HL-60/S4 treated with phorbol 12-myristate 13-acetate at 8.2 ng/mL for 4 days and 3 days (cell line): ENCODE measurements around the gene MOB1A.
"Not testable (repeated sequence)": the region's sequence is repeated elsewhere in the genome, so short reads cannot be mapped to it uniquely, and the experiment has no call there.

Experiments used
- in situ Hi-C: fragments of 300-500 bp; cut with MboI; formaldehyde crosslinking; loops from 2 replicates; pipeline ENCODE4 v1.15.0; 2022; ENCODE audit warnings: low sequenced_read_pairs

Gene MOB1A

DNA sequence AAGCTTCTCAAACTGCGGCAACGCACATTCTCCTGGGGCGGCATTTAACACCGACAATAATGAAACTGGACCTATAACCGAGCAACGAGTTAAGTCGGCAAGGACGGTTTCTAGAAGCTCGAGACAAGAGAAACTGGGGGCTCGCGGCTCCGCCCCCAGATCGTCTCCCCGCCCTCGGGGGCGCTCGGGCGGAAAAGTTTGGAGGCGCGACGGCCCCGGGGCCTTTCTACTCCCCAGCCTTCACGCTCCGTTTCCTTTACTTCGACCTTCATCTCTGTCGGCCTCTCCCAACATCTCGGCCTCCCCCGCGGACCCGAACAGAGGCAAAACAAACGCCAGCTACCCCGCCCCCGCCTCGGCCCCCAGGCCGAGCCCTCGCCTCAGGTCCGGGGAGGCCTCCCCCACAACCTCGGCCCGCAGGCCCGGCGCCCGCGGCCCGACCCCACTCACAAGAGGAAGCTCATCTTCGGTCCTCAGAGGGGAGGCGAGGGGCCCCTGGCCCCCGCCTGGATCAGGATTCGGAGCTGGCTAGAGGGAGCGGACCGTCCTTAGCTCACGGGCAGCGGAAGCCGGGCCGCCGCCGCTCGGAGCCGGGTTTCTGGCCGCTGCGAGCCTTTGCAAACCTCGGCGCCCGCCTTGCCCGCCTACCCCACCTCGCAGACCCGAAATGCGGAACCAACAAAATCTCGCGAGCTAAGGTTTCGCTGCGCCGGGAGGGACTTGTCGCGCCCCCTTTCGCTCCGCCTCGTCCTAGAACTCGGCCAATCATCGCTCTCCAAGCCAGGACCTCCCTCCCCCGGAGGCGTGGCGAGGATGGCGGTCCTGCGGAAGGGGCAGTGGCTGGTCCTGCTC, at the start of gene MOB1A:
TSS of gene MOB1A (minus strand) at position 669 of the 852 bp plus-strand sequence. CDS start at position 464, 205 bp downstream.
- in situ Hi-C loops = no loop called here

DNA sequence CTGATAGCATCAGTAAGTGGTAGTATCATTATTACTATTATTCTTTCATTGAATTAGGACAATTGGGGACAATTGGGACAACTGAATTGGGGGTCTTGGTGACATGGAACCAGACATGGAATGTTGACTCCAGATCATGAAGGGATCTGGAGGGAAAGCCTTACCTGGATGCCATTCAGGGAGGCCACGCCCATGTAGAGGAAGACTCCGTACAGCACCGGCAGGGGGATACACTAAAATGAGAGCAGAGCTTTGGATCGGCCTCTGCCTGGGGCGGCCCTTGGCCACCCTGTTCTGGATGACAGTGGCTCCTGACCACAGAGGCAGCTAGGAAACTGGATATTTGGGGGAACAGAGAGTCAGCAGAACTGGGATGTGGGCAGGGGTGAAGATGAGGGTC, 49.0 kb upstream of the MOB1A start:
- in situ Hi-C loops = no loop called here

DNA sequence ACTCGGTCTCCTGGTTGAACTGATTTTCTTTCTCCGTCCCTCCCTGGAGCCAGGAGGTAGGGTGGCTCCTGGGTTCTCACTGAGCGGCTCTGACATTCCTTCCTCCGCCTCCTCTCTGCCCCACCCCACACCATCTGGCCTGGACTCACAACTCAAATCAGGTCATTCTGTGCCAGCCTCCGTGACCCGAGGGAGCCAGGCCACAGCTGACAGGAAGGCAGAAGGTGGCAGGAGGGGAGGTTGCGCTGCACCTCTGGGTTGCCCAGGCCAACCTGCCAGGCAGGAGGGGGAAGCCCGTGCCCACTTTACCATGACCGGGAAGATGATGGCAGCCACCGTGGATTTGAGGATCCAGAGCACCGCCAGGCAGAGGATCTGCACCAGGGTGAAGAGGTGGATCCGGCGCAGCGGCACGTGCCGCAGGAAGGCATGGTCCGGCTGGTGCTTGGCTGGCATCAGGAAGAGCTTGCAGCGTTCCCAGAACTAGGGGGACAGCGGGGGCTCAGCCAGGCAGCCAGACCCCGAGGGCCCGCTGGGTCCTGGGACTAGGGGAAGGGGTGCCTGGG, 48.1 kb upstream of the MOB1A start:
- in situ Hi-C loops = no loop called here

DNA sequence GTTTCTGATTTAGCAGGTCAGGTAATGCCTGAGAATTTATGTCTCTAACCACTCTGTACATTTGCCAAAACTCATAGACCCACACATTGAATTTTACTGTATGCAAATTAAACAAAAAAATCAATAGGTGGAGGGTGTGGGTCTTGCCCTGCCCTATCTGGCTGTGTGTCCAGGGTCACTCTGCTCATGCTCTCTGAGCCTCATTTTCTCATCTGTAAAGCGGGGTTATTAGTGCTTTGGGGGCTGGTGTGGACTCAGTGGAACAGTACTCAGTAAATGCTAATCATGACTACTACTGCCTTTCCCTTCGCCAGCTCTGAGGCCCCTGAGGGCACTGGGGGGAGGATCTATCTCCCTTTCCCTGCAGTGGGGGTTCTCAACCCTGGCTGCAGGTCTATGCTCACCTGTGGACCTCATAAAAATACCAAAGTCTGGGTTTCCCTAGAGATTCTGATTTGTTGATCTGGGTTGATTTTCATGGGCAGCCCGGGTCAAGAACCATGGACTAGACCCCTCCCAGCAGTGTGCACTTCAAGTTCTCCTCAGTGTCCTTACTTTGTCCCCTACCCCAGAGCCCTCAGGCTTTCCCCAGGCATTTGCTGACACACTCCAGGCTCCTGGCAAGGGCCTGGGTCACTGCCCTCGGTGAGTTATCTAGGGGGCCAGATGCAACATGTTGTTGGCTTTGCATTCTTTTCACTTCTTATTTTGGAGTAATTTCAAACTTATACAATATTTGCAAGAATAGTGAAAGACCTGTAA, 47.2 kb upstream of the MOB1A start:
- in situ Hi-C loops = no loop called here

DNA sequence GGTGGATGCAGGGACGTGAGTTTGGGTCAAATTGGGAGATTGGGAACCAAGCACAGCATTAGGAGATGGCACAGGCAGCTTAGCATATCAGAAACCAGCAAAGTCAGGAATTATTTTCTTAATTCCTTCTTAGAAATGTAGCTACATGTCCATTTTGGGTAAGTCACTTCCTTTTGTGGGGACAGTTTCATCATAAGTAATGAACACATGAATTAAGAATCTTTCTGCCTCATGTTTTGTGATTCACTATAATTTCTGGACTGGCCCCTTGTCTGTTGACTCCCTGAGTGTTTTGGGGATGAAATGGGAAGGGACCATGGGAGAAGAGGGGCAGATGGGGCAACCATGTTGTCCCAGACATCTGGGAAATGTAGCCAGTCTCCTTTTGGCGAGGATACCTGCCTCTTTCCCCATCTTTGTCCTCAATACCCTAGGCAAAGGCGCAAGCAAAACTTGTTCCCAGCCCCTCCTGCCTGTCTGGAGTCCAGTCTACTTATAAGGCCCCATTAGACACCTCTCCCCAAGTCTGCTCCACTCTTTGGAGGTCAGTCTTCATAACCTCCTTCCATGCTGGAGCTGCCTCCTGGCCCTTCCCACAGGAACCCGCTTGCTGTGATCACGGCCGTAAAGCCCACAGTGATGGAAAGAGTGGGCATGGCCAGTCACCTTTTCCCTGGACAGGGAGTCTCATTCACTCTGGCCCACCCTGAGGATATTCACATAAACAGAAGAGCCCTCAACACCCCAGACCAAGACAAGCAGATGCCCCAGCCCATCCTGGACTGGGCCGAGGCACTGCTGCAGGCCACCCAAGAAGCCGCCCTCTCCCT, 45.5 kb upstream of the MOB1A start:
- in situ Hi-C loops = no loop called here

DNA sequence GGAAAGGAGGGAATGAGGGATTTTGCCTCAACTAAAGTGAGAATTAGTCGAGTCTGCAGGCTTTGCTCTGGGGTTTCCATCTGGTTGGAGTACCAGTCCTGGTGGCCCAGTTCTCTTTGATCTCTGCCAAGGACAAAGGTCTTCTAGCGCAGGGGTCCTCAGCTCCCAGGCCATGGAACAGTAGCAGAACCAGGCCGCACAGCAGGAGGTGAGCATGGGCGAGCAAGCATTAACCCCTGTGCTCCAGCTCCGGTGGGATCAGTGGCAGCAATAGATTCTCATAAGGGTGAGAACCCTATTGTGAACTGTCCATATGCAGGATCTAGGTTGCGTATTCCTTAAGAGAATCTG, 43.6 kb upstream of the MOB1A start:
- in situ Hi-C loops = no loop called here

DNA sequence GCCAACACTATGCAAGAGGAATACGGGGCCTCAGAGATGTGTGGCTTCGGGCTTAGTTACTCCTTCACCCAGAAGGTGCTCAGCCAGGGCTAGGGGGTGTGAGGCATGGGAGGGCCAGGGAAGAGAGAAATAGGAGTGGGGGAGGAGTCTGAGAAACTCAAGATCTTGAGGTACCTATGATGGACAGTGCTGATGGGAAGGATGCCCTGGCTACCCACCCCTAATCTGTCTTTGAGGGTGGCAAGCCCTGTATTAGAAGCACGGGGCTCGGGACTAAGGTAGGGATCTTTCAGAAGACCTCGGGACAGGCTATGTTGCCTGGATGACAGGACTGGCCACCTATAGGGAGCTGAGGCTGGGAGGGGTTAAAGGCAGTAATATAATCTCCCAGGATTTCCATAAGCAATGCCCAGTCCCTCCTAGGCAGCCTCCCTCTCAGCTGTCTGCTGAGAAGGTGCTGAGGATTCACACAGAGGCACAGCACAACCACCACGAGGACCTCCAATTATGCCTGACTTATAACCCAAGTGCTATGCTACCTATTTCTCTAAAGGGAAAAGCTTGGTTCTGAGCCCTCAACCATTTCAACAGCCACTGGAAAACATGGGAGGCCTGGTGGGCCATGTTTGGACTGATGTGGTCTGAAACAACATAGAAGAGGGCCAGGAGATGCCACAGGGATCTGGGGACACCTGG, 43.1 kb upstream of the MOB1A start:
- in situ Hi-C loops = no loop called here

DNA sequence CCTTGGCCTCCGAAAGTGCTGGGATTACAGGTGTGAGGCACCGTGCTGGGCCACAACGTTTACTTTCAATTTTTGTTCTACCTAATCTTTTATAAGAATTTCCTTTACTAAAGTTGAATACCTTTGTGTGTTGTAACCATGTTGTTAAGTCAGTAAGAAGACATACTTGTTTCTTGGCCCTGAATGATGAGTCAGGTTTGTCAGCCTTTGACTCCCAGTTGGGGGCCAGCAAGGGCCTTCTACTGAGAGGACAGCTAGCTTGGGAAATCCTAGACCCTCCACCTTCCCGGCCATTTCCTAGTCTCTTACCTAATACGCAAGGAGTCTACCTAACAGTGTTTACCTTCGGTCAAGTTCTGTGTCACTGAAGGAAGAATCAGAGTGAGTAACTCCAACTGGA, 42.4 kb upstream of the MOB1A start:
- in situ Hi-C loops = no loop called here

DNA sequence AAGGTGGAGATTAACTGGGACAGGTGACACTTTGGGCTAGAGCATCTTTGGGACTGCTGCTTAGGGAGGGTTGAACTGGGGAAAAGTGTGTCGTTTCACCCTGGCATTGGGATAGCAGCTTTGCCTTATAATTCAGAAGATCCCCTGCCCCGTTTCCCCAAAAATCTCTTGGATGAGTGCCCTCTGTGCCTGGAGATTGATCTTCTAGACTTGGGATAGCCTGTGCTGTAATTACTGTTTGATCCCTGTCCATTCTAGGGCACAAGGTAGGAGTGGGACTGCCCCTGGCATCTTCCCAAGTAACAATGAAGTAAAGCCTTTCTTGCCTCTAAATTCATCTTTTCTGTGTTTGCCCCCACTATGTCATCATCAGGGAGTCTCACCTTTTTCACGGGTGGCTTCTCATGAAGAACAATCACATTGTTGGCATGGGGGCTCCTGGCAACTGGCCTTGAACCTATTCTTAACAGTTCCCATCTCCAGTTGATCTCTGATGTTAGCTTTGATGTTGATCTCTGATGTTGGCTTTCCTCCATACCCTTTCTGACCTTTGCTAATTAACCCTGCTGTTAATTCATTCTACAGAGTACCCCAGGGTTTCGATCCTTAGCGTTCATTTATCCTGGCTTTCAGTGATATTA, 41.3 kb upstream of the MOB1A start:
- in situ Hi-C loops = no loop called here

DNA sequence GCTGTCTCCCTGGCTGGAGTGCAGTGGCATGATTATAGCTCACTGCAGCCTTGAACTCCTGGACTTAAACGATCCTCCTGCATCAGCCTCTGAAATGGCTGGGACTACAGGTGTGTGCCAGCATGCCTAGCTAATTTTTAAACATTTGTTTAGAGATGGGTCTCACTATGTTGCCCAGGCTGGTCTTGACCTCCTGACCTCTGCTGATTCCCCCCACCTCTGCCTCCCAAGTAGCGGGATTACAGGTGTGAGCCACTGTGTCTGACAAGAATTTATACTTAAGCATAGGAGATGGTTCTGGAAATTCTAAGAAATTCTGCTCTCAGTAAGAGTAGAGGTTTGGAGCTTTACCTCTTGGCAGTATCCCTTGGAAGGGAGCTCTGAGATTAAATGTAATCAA, 38.0 kb upstream of the MOB1A start:
- in situ Hi-C loops = no loop called here

DNA sequence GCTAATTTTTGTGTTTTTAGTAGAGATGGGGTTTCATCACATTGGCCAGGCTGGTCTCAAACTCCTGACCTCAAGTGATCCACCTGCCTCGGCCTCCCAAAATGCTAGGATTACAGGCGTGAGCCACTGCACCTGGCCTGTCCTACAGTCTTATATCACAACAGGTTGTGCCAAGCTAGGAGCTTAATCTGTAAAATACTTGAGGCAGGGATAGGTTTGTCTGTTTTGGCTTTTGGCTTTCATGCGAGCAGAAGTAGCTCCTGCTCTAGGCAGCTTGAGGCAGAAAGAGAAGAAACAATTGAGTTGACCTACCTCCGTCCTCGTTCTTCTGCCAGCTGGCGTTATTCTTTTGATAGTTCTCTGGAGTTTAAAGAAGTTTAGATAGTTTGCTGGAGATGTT, 37.1 kb upstream of the MOB1A start:
- in situ Hi-C loops = not testable (repeated sequence)

DNA sequence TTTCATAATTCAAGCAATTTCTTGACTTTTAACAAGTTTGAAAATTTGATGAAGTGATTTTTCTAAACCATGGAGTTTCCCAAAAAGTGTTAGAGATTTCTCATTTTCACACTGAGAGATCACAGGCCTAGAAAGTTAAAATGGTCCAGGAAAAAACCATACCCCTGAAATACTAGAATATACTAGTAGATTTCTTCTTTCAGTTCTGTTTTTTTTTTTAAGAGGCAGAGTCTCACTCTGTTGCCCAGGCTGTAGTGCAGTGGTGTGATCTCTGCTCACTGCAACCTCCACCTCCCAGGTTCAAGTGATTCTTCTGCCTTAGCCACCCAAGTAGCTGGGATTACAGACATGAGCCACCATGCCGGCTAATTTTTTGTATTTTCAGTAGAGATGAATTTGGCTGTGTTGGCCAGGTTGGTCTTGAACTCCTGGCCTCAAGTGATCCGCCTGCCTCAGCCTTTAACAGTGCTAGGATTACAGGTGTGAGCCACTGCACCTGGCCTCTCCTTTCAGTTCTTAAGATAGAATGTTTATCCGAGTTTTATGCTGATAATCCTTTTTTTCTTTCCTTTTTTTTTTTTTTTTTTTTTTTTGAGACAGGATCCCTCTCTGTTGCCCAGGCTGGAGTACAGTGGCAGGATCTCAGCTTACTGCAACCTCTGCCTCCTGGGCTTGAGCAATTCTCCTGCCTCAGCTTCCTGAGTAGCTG, 34.2 kb upstream of the MOB1A start:
- in situ Hi-C loops = no loop called here

DNA sequence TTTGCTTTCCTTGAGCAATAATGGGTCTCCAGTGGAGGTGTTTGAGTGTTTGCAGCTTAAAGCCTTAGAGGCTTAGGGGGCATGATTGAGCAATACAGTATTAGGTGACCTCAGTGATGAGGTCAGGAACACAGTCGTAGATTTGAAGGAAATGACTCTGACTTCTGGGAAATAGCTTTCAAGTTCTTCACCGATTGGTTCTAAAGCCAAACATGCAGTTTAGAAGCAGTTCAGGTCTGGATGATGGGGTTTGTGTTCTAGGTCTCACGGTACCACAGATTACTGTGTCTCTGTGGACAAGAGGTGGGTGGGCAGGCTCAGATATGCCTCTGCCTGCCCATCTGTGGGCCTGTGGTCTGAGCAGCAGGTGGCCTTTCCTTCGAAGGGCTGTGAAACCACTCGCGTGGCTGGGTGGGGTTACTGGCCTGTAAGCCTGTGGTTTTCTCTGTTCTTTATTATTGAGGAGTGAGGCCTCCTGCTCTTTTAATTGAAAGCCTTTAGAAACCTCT, 27.6 kb upstream of the MOB1A start:
- in situ Hi-C loops = no loop called here

DNA sequence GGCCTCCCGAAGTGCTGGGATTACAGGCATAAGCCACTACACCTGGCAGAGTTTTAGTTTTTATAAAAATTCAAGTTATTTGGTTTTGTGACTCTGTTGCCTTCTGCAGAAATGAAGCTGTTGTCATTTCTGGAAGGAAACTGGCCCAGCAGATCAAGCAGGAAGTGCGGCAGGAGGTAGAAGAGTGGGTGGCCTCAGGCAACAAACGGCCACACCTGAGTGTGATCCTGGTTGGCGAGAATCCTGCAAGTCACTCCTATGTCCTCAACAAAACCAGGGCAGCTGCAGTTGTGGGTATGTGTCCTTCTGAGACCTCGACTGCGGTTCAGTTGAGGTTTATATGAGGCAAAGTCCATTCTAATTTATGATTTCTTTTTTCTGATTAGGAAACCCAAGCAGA, 26.9 kb upstream of the MOB1A start:
- in situ Hi-C loops = no loop called here

DNA sequence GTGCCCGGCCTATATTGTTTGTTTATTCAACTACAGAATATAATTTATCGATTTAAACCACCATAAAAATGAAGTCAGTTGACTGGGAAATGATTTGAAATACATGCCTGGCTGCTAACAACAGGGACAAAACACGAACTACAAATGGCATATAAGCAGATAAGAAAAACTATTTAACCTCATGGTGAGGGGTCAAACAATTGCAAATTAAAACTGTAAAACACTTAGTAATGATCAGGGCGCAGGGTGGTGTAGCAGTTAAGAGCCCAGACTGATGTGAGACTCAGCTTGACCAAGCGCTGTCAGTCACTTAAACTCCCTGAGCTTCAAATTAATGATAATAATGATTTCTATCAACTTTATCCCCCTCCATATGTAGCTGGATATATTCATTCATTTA, 26.4 kb upstream of the MOB1A start:
- in situ Hi-C loops = no loop called here

DNA sequence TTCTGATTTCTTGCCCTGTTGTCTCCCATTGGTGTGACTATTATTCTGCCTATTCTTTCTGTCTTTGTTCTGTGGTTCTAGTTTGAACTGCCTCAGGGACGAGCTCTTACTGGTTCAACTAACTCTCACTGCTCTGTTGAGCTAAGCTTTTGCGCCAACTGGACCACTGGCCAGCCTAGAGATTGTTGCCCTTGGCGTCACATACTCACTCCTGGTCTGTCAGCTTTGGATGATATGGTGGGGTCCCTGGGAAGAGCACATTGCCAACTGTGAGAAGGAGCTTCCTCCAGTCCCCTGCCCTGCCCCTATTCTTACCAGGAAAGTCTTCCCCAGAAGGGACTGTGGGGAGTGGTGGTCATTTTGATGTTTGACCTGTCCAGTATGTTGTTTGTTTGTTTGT, 25.8 kb upstream of the MOB1A start:
- in situ Hi-C loops = no loop called here

DNA sequence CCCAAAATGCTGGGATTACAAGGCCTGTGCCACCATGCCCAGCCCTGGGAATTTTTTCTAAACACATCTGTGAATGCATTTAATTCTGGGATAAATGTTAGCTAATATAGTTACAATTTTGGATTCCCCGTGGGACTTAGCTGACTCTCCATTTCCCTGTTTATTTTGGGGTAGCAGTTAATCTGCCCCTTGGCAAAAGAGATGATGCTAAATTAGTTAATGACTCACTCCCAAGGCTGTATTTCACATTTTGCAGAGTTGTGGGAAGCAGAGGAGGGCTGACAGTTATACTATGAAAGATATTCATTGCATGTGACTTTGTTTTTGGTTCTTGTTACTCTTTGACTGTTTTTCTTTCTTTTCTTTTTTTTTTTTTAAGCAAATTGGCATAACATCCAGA, 22.9 kb upstream of the MOB1A start:
- in situ Hi-C loops = no loop called here

DNA sequence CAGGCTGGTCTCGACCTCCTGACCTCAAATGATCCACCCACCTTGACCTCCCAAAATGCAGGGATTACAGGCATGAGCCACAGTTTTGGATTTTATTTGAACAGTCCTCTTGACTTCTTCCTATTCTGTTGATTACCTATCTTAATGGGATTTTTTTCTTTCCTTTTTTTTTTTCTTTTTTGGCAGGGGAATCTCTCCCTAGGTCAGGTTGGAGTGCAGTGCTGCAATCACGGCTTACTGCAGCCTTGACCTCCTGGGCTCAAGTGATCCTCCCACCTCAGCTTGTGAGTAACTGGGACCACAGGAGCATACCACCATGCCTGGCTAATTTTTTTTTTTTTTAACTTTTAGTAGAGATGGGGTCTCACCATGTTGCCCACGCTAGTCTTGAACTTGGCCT, 22.5 kb upstream of the MOB1A start:
- in situ Hi-C loops = no loop called here

DNA sequence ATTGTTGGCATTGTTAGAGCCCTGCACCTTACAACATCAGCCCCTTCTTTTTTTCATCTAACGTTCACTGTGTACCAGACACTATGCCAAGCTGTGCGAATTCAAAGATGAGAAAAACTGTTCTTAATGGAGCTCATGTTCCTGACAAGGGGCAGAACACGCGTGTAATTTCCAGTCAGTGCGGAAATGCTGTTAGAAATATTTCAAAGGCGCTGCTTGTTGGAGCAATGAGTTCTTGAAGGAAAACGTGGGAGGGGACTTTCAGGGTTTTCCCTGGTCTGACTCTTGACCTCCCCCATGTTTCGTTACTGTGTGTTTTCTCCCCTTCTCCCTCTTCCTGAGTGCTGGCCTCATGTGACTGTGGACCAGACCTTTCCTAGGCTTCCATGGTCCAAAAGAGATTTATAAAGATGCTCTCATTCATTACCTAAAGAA, 21.2 kb upstream of the MOB1A start:
- in situ Hi-C loops = no loop called here
